SW480 (cell line): ENCODE measurements around the gene DEPDC5.

ENCODE experiments used
- DNase-seq: peaks from one replicate; pipeline ENCODE4 v3.0.0-alpha.2; 2016; ENCODE audit warnings: low spot score

The DEPDC5 gene

DNA sequence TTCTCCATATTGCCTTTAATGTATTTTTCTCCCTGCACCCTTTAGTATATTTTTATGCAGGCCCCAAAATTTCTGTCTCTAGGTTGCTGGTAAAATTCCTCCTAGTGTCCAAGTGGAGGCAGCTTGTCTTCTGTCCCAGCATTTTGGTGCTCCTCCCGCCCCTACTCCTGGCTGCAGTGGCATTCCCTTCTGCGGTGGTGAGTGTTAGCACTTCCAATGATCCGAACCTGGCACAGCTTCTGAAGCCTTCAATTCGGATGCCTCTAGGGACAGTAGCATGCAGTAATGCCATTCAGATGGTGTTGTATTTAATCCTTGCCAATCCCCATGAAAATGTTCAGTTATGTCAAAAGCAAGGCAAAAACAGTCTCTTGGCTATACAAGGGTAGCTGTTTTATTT is 196.4 kb downstream of the DEPDC5 start:
- no peak for DNase-seq

DNA sequence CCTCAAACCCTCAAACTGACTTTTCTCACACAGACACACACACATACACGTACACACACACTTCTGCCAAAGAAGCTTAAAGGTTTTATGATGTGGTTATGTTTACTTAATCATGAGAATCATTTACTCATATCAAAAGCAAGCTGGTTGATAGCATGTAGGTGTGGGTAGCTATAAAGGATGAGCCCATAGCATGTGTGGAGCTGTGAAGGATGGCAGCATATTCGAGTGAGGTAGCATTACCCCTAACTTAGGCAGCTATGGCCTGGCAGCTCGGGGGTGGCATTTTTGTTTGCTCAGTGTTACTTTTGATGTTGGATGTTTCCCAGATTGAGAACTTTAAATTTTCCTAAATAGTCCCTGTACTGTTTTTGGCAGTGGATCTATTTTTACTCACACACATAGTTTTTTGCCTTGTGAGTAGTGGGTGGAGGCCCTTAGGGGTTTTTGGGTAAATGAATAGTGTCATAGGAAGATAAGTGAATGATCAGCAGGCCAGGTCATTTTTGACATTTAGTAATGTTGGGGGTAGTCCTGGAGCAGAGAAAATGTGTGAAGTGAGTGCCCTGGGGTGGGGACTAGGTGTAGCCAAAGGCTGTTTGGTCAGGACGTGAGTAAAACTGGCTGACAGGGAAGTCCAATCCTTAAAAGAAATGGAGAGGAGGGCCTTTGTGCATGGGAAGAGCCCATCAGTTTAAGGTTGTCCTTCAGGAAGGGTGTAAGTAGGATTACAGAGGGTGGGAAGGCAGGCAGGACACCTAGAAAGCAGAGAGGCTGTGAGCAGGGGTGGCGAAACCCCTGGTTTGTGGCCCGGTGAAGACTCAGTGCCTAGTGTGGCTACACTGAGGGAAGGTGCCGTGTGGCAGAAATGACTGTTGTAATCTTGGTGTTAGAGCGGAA is 197.6 kb downstream of the DEPDC5 start:
- DNase-seq, result no peak

DNA sequence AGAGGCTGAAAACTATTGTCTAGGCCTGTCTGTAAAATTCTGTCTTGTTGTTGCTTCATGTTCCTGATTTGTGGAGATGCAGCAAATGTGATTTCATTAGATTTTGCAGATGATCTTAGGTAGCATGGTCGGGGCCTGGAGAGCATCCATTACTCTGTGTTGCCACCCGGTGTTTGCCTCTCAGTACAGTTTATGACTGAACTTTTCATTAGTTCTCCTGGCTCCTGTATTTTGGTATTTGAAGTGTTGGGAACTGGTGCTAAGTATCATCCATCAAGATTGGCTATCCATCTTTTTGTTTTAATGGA is 198.2 kb downstream of the DEPDC5 start:
- no peak for DNase-seq

DNA sequence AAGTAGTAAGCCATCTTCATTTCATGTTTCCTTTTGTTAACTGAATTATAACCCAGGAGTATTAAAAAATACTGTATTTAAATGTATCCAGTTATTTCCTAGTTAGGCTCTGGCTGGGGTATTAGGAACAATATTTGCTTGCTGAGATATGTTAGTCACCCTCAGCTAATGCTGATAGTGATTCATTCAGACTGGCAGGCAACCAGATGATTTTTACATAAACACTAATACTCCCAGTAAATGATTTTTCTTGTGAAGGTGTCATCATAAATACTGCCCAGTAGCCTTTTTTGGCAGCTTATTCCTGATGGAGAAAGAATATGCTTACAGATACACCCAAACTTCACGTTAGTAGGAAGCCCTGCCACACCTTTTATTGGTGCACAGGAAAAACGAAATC is 198.7 kb downstream of the DEPDC5 start:
- no peak for DNase-seq

DNA sequence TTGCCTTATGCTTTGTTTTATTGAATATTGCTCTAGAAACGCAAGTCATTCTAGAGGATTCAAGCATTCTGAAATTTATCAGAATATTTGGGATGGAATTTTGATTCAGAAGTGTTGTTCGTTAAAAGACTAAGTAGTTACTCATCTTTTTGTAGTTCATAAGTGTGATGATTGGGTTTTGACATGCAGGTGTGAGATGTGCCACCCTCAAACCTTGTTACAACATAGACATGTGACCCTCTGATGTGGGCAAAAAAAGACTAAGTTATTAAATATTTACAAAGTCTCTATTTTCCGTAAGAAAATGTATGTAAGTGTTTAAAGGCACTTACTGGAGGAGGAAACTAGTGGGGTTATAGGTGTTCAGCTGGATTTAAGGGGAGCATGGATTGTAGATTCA is 199.4 kb downstream of the DEPDC5 start:
- no peak for DNase-seq

DNA sequence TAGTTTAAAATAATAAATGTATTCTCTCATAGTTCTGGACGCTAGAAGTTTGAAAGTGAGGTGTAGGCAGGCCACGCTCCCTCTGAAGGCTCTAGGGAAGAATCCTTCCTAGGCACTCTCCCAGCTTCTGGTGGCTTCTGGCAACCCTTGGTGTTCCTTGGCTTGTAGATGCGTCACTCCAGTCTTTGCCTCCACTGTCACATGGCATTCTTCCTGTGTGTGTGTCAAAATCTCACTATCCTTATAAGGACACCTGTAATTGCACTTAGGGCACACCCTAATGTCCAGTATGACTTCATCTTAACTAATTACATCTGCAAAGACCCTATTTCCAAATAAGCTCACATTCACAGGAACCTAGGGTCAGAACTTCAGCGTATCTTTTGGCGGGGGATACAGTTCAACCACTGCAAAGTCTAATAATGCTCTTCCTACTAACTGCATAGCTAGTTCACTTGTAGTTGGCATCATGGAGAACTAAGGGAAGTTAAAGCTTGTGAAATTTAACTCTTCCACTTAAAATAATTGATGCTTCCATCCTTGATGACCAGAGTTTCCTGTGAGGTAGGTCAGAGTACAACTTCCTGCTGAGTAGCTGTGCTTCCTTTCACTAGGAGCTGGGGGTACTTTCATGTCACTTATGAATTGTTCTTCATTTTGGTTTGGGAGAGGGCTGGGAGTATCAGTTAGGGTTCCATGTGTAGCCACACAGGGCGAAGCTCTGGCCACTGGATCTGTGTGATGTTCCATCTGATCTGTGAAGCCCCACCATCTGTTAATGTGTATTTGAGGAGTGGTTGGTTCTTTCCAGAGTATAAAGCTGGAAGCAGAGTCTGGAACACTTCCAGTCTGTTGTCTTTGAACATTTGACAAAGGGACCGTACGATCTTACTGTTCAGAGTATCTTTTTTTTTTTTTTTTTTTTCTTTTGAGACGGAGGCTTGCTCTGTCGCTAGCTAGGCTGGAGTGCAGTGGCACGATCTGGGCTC is 201.0 kb downstream of the DEPDC5 start:
- DNase-seq, result no peak

DNA sequence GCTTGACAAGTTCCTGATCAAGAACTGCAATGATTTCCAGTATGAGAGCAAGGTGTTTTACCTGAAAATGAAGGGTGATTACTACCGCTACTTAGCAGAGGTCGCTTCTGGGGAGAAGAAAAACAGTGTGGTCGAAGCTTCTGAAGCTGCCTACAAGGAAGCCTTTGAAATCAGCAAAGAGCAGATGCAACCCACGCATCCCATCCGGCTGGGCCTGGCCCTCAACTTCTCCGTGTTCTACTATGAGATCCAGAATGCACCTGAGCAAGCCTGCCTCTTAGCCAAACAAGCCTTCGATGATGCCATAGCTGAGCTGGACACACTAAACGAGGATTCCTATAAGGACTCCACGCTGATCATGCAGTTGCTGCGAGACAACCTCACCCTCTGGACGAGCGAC is 202.5 kb downstream of the DEPDC5 start:
- DNase-seq, result no peak
